Vagina (tissue), 2 donors: ENCODE measurements around the gene NSMCE4A.

Source experiments
- CTCF ChIP-seq, 3 experiments: fragments of 450-650 bp in 2 of 3; fragments of 200-600 bp in 1 of 3; sonication (generic) in 1 of 3; IDR thresholded peaks; one replicate each; pipeline ENCODE4 v1.5.1; 2017 to 2019; ENCODE audit warnings: antibody characterized with exemption in 3 of 3, mild to moderate bottlenecking in 2 of 3, moderate library complexity in 2 of 3
- POLR2A ChIP-seq, 2 donors: fragments of 450-650 bp; IDR thresholded peaks; one replicate each; pipeline ENCODE4 v1.6.1; 2017; ENCODE audit warnings: antibody characterized with exemption in 2 of 2, mild to moderate bottlenecking in 2 of 2, moderate library complexity in 2 of 2

- no peak for TF ChIP-seq CTCF (IDR thresholded peaks at IDR 0.05)
- TF ChIP-seq POLR2A (IDR thresholded peaks at IDR 0.05): no peak
Measured at GRCh38 chr10:121935702-121936101, 39.3 kb downstream of the NSMCE4A start.
